Inferior parietal cortex (tissue), 1 donor: ENCODE data around the gene ACP6.
"Not testable (repeated sequence)": the region's sequence is repeated elsewhere in the genome, so short reads cannot be mapped to it uniquely, and the experiment has no call there.

Experiments used
- DNase-seq: peaks from one replicate; pipeline ENCODE4 v3.0.0-alpha.2; 2016; ENCODE audit errors: extremely low spot score

ACP6 gene

DNA sequence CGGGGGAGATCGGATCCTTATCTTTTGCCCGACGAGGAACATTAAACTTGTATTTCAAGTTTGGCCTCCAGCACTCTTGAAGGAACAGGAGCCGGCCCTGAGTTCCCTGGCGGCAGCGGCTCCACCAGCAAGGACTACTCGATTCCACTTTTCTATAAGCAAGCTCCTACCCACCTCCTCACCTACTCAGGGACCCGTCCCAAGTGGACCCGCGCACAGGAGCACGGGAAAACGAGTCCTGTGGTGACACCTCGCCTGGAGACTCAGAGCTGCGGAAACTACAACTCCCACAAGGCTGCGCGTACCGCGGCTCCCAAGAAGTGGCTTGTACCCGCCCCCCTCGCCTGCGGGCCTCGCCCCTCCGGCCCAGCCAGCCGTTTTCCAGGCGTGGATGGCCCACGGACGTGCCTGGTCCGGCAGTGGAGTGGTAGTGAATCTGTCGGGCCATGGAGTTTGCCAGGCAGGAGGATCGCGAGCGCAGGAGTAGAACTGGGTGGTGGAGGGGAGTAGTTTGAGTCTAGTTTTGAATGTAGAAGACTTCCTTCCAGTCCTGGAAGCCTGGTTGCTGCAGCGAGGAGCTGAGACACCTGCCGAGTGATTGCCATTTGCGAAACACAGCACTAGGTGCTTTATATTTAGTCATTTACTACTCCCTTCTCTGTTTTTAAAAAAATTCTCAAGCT lies at the start of gene ACP6:
Gene ACP6 (minus strand): TSS at position 206 of the 683 bp plus-strand sequence. CDS start 476 bp downstream, outside the sequence.
- DNase-seq, result peak; percentile 94

DNA sequence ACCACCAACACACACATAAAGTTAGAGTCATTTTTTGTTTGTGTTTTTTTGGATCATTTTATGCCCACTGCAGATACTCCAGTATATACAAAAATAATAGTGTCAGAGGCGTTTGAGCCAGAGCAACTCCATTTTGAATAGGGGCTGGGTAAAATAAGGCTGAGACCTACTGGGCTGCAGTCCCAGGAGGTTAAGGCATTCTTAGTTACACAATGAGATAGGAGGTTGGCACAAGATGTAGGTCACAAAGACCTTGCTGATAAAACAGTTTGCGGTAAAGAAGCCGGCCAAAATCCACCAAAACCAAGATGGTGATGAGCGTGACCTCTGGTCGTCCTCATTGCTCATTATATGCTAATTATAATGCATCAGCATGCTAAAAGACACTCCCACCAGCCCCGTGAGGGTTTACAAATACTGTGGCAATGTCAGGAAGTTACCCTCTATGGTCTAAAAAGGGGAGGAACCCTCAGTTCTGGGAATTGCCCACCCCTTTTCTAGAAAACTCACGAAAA lies 49.4 kb upstream of the ACP6 start:
- no peak for DNase-seq

GRCh38 chr1:147719029-147719698 lies 48.8 kb upstream of the ACP6 start:
- DNase-seq, result no peak

GRCh38 chr1:147717706-147718097 lies 47.4 kb upstream of the ACP6 start:
- DNase-seq, result no peak

GRCh38 chr1:147717051-147717705 lies 46.9 kb upstream of the ACP6 start:
- no peak for DNase-seq

DNA sequence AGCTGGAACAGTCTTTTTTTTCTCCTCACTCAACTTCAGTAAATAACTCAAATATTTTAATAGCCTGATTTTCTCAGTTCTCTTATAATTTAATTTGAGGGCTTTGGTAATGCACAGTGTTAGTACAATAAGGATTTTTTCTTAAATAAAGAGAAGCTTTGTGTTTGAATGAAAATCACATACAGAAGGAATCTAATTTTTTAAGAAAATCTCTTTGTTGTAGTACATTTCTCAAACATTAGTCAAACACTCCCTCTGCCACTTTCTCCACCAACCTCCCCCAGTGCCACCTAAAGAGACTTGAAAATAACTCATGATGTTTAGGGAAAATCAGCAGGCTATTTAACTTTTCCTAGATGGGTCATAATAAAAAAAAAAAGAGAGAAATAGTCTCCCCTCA lies 42.3 kb upstream of the ACP6 start:
- DNase-seq, result no peak

DNA sequence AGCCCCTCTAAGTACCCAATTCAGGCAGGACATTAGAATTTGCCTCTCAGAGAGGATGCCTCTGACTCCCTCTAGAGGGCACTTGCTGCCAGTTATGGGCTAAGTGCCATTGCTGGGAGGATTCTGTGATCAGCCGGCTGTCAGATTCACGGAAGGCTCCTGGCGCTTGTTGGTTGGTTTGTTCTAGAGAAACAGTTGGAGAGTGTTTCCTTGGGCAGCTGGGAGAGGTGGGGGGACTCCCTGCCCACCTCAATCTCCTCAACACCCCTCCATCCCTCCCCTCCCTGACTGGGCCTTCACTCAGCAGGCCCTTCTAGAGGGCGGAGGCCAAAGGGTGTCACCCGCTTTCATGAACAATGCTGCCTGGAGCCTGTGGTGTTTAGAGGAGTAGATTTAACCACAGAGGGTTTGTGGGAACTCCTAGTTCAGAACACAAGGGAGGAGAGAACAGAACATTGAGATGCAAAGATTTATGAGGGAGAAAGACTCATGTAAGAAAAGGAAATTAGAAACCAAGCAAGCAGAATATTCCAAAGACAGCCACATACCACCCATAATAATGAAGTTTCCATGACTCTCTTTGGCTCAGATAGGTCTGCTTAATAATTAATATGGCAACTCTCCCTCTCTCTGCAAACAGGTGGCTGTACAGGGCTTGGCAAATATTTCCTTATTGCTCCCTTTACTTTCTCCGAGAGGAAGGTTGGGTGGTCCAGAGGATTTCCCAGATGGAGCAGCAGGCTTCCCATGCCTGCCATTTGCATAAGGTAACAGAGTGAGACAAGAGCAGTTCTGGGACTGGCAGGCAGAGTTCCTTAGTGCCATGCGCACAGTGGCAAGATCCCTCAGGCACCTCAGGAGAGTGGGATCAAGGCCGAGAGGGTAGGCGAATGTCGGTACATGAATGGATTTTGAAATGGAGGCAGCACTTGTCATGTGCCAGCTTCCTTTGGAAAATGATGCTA lies 30.0 kb upstream of the ACP6 start:
- peak; percentile 80 for DNase-seq

- no peak for DNase-seq
Measured at GRCh38 chr1:147699686-147700041, 29.3 kb upstream of the ACP6 start.

- no peak for DNase-seq
Measured at GRCh38 chr1:147683163-147683763, 12.9 kb upstream of the ACP6 start.

DNA sequence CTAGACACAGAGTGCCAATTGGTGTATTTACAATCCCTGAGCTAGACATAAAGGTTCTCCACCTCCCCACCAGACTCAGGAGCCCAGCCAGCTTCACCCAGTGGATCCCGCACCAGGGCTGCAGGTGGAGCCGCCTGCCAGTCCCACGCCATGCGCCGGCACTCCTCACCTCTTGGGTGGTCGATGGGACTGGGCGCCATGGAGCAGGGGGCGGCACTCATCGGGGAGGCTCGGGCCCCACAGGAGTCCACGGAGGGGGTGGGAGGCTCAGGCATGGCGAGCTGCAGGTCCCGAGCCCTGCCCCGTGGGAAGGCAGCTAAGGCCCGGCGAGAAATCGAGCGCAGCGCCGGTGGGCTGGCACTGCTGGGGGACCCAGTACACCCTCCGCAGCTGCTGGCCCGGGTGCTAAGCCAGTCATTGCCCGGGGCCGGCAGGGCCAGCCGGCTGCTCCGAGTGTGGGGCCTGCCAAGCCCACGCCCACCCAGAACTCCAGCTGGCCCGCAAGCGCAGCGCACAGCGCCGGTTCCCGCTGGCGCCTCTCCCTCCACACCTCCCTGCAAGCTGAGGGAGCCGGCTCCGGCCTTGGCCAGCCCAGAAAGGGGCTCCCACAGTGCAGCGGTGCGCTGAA lies 10.4 kb upstream of the ACP6 start:
- DNase-seq, result not testable (repeated sequence)

- DNase-seq, result not testable (repeated sequence)
Measured at GRCh38 chr1:147677681-147678080, 7.4 kb upstream of the ACP6 start.

GRCh38 chr1:147676311-147677085 lies 6.2 kb upstream of the ACP6 start:
- DNase-seq, result no peak

DNA sequence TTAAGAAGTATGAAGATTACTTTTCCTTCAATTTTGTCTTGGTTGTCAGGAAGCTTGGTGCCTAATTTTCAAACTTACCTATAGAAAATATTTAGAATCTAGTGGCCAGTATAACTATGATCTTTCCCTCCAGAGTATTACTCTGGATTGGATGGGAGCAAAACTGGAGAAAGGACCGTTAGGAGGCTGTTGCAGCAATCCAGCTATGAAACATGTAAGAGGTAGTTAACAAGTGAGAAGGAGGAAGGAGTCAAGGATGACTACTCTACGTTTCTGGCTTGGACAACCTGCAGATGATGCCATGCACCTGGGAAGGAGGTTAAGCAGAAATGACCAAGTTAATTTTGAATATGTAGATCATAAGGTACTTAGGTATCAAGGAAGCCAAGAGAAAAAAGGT lies 3.5 kb upstream of the ACP6 start:
- no peak for DNase-seq

DNA sequence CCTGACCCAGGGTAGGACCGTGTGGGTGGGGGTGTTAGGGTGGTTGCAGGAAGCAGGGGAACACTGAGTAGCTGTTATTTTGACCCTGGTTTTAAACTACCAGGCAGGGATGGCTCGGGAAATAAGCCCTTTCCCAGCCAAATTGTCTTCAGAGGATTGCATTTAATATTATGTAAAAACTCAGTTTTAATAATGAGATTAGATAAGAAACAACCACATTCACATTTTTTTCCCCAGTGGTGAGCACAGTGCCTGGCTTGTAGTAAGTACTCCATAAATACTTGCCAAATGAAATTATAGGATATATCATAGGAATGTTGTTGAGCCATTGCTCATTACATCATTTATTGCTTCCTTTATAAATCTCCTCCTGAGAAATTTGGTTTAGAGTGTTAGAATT lies 3.1 kb upstream of the ACP6 start:
- no peak for DNase-seq

- DNase-seq, result peak; percentile 15
Measured at GRCh38 chr1:147669469-147670318, 630 bp downstream of the ACP6 start.

GRCh38 chr1:147665521-147665920 lies 4.8 kb downstream of the ACP6 start:
- DNase-seq, result no peak

GRCh38 chr1:147664206-147664605 lies 6.1 kb downstream of the ACP6 start:
- DNase-seq, result no peak

DNA sequence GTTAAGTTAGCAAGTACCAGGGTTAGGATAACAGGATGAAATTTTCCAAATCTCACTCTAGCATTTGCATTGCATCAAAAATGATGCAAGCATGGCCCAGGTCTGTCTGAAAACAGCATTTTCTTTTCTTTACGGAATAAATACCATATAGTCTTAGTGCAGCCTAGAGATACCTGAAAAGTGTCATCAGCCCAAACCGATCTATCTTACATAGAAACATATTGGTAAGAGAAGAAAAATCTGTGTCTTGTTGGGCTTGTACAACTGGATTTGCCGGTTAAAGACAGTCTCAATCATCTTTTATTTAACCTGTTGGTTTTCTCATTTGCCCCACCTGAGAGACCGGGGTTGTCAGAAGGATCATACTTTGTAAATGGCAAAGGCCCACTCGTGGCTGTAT lies 15.8 kb downstream of the ACP6 start:
- DNase-seq, result no peak

DNA sequence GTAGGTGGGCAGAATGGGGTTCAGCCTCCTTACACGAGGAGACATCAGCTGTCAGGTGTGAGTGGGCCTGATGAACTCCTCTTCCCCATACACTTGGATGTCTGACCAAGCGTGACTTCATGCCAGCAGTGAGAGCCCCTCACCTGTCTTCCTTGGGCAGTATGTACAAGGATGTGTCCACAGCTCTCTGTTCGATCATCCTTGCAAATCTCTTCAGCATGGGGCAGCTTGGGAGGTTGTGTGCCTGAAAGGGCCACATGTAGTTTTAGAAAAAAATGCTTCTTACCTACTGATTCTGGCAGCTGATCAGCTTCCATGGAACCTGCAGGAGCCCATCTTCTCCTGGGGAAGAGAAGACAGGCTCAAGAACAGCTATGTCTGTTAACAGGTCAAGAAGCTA lies 18.0 kb downstream of the ACP6 start:
- DNase-seq, result no peak
